NOMO-1 treated with DMSO at 0.1 percent for 48 hours (cell line): Measurements from ENCODE around the gene UBIAD1.
"Not testable (repeated sequence)": the region's sequence is repeated elsewhere in the genome, so short reads cannot be mapped to it uniquely, and the experiment has no call there.

Experiments used
- DNase-seq: peaks from one replicate; lab custom pipeline; 2025; ENCODE audit not compliant: unreplicated experiment; lab: John Stamatoyannopoulos, UW

Gene UBIAD1

GRCh38 chr1:11279630-11280029 is 6.6 kb downstream of the UBIAD1 start:
- no peak for DNase-seq

DNA sequence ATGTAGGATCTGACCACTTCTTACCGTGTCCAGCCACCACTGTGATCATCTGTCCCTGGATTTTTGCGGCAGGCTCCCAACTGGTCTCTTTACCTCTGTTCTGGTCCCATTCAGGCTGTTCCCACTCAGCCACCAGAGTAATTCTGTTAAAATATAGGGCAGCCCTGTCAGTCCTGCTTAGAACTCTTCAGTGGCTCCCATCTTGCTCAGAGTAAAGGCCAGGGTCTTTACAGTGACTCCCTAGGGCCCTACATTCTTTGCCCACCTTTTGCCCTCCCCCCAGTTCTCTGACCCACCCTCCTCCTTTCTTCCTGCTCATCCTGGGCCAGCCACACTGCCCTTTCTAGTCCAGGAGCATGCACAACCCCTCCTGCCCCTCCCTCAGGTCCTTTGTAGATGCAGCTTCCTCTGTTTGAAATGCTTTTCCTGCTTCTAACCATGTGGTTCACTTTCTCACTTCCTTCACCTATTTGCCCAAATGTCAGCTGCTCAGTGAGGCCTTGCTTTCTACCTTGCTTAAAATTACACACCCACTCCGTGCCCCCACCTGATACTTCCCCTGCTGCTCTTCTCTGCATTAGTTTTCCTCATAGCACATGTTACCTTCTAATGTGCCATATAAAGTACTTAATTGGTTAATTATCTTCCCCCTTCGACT is 7.8 kb downstream of the UBIAD1 start:
- DNase-seq, result peak; percentile 7

DNA sequence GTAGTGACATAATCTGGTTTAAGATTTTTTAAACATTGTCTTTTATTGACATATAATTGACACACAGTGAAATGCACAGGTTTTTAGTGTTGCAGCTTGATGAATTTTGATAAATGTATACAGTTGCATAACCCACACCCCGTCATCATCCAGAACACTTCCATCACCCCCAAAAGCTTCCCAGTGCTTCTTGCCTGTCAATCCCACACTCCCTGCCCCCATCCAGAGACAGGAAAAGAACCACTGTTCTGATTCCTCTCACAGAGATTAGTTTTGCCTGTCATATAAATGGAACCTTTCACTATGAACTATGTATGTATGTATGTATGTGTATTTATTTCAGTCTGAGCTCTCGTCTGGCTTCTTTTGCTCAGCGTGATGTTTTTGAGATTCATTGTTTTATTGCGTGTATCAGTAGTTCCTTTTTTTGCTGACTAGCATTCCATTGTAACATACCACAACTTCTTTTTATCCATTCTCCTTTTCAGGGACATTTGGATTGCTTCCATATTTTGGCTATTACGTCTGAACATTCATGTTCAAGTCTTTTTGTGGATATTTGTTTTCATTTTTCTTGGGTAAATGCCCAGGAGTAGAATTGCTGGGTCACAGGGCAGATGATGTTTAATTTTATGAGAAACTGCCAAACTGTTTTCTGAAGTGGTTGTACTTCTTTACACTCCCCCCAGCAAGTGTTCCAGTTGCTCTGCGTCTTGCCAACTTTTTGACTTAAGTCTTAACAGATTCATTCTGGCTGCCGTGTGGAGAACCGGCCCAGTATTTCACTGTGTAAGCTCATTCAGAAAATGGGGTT is 8.7 kb downstream of the UBIAD1 start:
- DNase-seq, result no peak

GRCh38 chr1:11283151-11283550 is 10.2 kb downstream of the UBIAD1 start:
- no peak for DNase-seq

- no peak for DNase-seq
These were observed 11.8 kb downstream of the UBIAD1 start for GRCh38 chr1:11284784-11285183.

DNA sequence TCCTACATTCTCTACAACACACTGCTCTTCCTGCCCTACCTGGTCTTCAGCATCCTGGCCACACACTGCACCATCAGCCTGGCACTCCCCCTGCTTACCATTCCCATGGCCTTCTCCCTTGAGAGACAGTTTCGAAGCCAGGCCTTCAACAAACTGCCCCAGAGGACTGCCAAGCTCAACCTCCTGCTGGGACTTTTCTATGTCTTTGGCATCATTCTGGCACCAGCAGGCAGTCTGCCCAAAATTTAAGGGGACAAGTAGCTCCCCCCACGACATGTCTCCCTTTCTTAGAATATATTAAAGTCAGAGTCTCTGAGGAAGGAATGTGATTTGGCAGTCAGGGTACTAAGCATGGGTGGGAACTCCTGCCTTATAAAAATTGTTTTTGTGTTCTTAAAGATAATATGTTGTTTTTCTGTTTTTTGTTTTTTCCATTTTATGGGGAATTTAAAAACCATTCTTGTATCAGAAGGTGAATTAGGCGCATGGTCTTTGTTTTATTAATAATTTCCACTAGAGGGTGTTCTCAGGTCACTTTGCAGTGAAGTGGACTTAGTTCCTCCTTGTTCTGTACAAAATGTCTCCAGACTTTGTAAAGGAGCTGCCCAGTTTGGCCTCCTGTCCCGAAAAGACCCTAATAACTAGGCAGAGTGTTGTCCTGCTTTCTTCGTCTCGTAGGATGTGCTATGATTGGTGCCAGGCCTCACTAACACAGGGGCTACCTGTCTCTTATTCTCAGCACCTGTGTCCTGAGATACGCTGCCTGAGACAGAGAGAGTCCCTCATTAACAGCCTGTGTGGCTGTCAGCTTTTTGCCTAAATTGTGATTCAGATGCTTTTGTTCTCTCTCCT is 13.1 kb downstream of the UBIAD1 start:
- no peak for DNase-seq

- DNase-seq, result no peak
These were observed 13.9 kb downstream of the UBIAD1 start for GRCh38 chr1:11286735-11287410.

- DNase-seq, result no peak
These were observed 16.1 kb downstream of the UBIAD1 start for GRCh38 chr1:11289064-11289463.

DNA sequence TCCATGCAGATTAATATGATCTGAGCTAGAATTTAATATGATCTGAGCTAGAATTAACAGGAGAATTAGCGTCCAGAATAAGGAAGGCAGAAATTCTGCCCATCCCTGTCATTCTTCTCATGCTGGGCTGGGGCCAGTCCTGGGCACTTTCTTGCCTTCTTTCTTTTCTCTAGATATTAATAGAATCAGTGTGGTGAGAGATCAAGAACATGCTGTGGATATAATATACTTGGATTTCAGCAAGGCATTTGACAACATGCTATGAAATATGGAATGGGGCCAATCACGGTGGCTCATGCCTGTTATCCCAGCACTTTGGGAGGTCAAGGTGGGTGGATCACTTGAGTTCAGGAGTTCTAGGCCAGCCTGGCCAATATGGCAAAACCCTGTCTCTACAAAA is 18.1 kb downstream of the UBIAD1 start:
- no peak for DNase-seq

DNA sequence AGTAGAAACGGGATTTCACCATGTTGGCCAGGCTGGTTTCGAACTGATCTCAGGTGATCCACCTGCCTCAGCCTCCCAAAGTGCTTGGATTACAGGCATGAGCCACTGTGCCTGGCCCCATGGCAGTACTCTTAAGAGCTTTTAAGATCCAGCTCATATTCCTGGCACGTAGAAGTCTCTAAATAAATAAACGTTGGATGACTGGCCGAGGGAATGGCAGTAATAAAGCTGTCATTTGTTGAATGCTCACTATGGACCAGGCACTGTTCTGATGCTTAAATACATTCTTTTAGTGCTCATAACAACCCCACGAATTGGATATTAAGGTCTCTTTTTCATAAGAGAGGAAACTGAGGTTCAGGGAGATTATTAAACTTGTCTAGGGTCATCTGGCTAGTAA is 20.9 kb downstream of the UBIAD1 start:
- DNase-seq, result no peak

DNA sequence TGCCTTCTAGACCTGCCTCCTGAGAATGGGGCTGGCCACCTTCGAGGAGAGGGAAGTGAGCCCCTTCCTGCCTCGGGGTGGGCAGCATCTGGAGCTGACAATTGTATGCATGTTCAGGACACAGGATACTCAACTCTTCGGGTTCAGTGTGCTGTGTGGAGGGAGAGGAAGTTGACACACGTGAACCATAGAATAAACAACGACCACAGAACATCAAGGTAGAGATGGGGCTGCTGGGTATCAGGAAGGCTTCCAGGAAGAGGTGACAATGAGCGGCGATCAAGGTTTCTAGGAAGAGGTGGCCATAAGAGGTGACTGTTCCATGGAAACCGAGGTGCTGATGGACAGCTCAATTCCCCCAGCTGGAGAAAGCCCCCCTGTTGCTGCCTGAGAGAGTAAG is 22.0 kb downstream of the UBIAD1 start:
- no peak for DNase-seq

DNA sequence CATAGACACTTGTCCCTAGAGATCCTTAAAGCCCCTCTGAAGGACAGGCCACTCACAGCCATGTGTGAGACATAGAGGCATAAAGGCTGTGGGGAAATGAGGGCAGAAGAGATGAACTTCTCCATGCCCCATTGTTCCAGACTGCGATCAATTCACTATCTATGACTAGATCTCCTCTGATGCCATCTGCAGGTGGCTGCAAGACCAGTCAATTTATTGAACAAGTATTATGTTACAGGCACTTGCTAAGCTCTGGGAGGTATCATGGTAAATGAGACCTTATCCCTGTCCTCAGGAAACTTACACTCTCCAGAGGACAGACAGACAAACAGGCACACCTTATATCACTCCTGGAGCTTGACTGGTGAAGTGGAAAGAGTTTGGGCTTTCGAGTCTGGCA is 22.9 kb downstream of the UBIAD1 start:
- no peak for DNase-seq

DNA sequence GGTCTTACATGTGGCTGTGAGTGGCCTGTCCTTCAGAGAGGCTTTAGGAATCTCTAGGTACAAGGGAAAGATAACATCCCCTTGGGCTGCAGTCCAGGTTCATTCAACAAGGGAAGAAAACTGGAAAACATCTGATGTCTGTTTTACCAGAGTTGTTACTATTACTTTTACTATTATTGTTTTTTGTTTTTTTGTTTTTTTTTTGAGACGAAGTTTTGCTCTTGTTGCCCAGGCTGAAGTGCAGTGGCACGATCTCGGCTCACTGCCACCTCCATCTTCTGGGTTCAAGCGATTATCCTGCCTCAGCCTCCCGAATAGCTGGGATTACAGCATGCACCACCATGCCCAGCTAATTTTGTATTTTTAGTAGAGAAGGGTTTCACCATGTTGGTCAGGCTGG is 24.8 kb downstream of the UBIAD1 start:
- not testable (repeated sequence) for DNase-seq

DNA sequence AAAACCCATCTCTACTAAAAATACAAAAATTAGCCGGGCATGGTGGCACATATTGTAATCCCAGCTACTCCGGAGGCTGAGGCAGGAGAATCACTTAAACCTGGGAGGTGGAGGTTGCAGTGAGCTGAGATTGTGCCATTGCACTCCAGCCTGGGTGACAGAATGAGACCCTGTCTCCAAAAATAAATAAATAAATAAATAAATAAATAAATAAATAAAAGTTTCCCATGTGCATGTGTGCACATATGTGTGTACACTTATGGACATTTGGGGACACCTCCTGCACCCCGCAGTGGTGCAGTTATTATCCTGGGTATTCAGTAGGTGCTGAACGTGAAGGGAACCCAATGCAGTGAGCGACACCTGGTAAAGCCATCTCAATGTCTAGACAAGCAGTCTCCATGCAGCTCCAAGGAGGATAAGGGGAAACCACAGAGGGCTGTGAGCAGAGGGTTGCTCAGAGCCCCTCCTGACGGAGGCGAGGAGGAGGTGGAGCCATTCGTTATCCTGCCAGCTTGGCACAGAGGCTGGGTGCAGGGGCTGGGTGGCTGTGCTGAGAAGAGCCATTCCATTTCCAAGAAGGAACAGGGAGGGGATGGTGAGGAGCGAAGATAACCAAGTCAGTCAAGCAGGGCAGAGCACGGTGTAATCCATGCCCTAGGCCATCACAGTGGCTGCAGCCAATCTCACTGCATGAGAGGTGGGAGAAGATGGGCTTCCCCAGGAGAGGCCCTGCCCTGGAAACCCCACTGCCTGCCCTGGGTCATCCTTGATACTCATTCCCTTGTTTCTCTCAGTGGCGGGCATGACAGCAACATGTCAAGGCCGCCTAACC is 25.6 kb downstream of the UBIAD1 start:
- no peak for DNase-seq

DNA sequence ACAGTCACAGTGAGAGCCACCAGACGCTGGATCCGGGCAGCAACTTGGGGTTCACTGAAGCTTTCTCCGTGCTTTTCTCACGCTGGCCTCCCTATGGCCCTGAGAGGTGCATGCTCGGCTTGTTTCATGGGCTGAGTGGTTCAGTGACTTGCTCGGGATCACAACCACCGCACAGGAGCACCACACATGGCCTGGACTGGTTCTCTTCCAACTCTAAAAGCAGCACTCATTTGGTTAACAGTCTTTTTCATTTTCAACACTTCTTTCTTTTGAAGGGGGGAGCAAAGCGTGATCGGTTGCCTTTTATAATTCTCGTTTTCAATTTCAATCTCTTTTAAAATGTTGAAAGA is 26.2 kb downstream of the UBIAD1 start:
- DNase-seq, result no peak

DNA sequence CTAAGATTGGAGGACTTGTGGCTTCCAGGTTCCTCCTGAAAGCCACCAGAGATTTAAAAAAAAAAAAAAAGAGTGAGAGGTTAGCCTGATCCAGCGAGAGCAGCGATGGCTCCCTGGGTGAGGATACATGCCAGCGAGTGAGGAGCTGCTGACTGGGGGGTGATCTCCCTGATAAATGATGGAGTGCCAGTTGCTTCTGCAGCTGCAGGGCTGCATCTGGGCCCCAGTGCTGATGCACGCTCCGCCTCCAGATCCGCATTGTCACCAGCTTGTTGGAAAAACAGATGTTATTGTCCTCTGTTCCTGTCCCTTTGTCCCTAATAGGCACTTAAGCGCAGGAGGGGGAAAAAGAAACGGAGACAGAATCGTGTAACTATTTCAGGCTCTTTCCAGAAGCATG is 28.6 kb downstream of the UBIAD1 start:
- DNase-seq, result no peak

DNA sequence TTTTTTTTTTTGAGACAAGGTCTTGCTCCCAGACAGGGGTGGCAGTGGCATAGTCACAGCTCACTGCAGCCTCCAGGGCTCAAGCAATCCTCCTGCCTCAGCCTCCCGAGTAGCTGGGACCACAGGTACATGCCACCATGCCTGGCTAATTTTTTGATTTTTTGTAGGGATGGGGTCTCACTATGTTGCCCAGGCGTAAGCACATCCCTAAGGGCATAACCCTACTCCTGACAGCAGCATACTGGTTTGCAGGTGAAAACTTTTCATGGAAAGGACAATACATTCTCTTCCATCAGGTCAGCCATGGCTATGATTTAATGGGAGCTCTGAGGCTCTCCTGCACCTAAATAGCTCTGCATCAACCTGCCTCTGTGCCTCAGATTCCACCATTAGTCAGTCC is 29.4 kb downstream of the UBIAD1 start:
- DNase-seq, result no peak

GRCh38 chr1:11305516-11305915 is 32.5 kb downstream of the UBIAD1 start:
- not testable (repeated sequence) for DNase-seq

DNA sequence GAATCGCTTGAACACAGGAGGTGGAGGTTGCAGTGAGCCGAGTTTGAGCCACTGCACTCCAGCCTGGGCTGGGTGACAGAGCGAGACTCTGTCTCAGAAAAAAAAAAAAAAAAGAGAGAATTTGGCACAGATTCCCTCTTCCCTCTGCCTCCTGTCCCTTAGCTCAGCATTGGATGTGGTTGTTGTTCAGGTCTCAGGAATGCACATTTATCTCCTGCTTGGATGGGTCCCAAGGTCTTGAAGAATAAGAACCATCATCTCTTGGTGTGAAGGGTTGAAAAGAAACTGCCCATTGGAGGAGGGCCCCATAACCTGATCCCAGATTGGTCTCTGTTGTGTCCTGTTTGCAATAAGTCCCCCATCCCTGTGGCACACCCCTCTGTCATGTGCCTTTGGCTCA is 34.9 kb downstream of the UBIAD1 start:
- DNase-seq, result no peak

GRCh38 chr1:11308699-11309224 is 35.8 kb downstream of the UBIAD1 start:
- no peak for DNase-seq
